HUES6 (cell line): ENCODE measurements around the gene SOX5.
A peak's percentile ranks its signal among the peaks of the same experiment; 100 is the strongest.

ENCODE experiments used
- H3K27ac ChIP-seq: 2 replicates; pipeline ENCODE4 v1.7.0; 2013; ENCODE audit warnings: low read depth, mild to moderate bottlenecking, low read length, inconsistent platforms
- H3K27me3 ChIP-seq: 2 replicates; pipeline ENCODE4 v1.6.1; 2013; ENCODE audit warnings: low read length; ENCODE audit not compliant: control insufficient read depth, insufficient read depth
- H3K36me3 ChIP-seq: 2 replicates; pipeline ENCODE4 v1.6.1; 2013; ENCODE audit warnings: low read length; ENCODE audit not compliant: control insufficient read depth, insufficient read depth
- H3K4me1 ChIP-seq: 2 replicates; pipeline ENCODE4 v1.6.1; 2013; ENCODE audit warnings: low read length; ENCODE audit not compliant: control insufficient read depth, insufficient read depth
- H3K4me3 ChIP-seq: 2 replicates; pipeline ENCODE4 v1.5.1; 2013; ENCODE audit warnings: low read depth, low read length
- H3K9ac ChIP-seq: one replicate; pipeline ENCODE4 v1.6.1; 2013; ENCODE audit warnings: mild to moderate bottlenecking, low read length
- H3K9me3 ChIP-seq: 2 replicates; pipeline ENCODE4 v1.6.1; 2013; ENCODE audit warnings: low read depth, low read length; ENCODE audit not compliant: control insufficient read depth, insufficient read depth

The SOX5 gene

GRCh38 chr12:23949348-23950209 lies at the start of gene SOX5:
TSS of gene SOX5 (minus strand) at chr12:23949670. CDS start at chr12:23949601, 69 bp downstream.
- Histone ChIP-seq H3K27ac (no peak within 1 kb of the TSS), H3K36me3 (no peaks in the 10 kb centered on the region), H3K9ac (peak within 1 kb of the TSS; percentile 60), H3K9me3 (no peaks in the 10 kb centered on the region), H3K27me3 (peaks cover 20% of the 10 kb centered on the region), H3K4me1 (peaks cover 9% of the 10 kb centered on the region; the same call in 1 of the 2 replicates), H3K4me3 (peak within 1 kb of the TSS; percentile 77)

- H3K4me3 ChIP-seq, result no peak overlapping the region
These were observed 37.6 kb upstream of the SOX5 start for GRCh38 chr12:23987046-23987445.

GRCh38 chr12:23980826-23981225 lies 31.4 kb upstream of the SOX5 start:
- Histone ChIP-seq H3K27ac (no peak overlapping the region), H3K9me3 (no peaks in the 10 kb centered on the region)

More at GRCh38 chr12:23987046-23987445, 37.6 kb upstream of the SOX5 start:
- Histone ChIP-seq H3K4me1 (no peaks in the 10 kb centered on the region), H3K27ac (no peak overlapping the region), H3K36me3 (no peaks in the 10 kb centered on the region), H3K9ac (no peak overlapping the region), H3K9me3 (no peaks in the 10 kb centered on the region), H3K27me3 (no peaks in the 10 kb centered on the region)

DNA sequence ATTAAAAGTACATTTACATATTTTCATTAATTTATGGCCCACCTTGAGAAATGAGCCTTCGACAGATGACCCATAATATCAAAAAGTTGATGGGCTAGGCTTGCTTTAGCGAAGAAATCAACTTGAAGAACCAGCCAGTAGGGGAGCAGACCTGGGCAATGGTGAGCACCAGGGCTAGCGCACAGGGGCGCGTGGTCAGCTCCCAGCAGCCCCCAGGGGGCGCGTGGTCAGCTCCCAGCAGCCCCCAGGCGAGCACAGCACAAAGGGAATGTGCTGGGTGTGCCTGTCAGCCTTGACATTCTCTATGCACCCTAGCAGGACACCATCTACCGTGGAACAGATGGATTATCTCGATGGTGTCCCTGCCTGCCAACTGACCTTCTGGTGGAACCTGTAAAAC lies 15.3 kb upstream of the SOX5 start:
- Histone ChIP-seq H3K9ac (no peak overlapping the region), H3K27me3 (no peaks in the 10 kb centered on the region), H3K27ac (no peak overlapping the region), H3K9me3 (peaks cover 3% of the 10 kb centered on the region; the same call in 1 of the 2 replicates), H3K4me3 (no peak overlapping the region), H3K36me3 (no peaks in the 10 kb centered on the region), H3K4me1 (no peaks in the 10 kb centered on the region)

More at GRCh38 chr12:23980826-23981225, 31.4 kb upstream of the SOX5 start:
- H3K27me3 ChIP-seq, result no peaks in the 10 kb centered on the region
- no peak overlapping the region for H3K9ac ChIP-seq
- no peaks in the 10 kb centered on the region for H3K36me3 ChIP-seq
- H3K4me1 ChIP-seq, result no peaks in the 10 kb centered on the region
- no peak overlapping the region for H3K4me3 ChIP-seq

DNA sequence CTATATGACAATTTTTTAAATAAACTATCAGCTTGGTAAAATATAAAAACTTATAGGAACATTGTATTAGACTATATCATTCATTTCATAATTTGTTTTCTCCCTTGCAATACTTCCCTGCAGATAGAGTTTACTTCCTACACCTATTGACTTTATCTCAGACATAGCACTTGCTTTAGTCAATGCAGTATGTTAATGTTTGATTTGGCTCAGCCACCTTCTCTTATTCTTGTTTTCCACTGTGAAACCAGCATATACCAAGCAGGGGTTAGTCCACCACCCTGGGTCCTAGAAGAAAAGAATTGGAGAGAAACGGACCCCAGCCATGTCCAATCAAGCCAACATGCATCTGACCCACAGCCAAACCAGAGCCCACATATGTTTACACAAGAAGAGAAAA lies 10.4 kb upstream of the SOX5 start:
- H3K4me3 ChIP-seq, result no peak overlapping the region
- H3K4me1 ChIP-seq, result no peaks in the 10 kb centered on the region
- H3K36me3 ChIP-seq, result no peaks in the 10 kb centered on the region
- no peak overlapping the region for H3K9ac ChIP-seq
- peaks cover 5% of the 10 kb centered on the region; the same call in 1 of the 2 replicates for H3K9me3 ChIP-seq
- H3K27ac ChIP-seq, result no peak overlapping the region
- no peaks in the 10 kb centered on the region for H3K27me3 ChIP-seq

DNA sequence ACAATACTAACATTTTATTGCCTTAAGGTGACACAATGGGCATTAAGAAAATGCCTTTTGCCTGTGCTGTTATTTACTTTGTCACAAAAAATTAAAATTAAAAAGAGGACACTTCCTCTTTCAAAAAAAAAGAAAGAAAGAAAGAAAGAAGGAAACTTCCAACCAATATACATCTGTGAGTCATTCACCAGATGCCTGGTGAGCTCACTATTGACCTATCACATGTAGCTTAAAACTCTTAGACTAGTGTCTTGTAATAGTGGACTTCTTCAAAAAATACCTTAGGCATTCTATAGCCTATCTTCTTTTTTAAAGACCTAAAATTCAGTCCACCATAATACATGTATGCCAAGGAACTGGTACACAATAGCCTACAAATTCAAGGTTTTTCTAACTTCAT lies 4.9 kb upstream of the SOX5 start:
- 0 out of 2 replicates have a peak, but pooled peaks cover 5% of the 10 kb centered on the region for H3K9me3 ChIP-seq

GRCh38 chr12:23952071-23952470 lies 2.6 kb upstream of the SOX5 start:
- no peak overlapping the region for H3K4me3 ChIP-seq

More for the DNA sequence above, 4.9 kb upstream of the SOX5 start:
- Histone ChIP-seq H3K4me3 (no peak overlapping the region), H3K36me3 (no peaks in the 10 kb centered on the region), H3K9ac (no peak overlapping the region), H3K4me1 (peaks cover 9% of the 10 kb centered on the region; the same call in 1 of the 2 replicates), H3K27ac (no peak overlapping the region), H3K27me3 (peaks cover 15% of the 10 kb centered on the region)

DNA sequence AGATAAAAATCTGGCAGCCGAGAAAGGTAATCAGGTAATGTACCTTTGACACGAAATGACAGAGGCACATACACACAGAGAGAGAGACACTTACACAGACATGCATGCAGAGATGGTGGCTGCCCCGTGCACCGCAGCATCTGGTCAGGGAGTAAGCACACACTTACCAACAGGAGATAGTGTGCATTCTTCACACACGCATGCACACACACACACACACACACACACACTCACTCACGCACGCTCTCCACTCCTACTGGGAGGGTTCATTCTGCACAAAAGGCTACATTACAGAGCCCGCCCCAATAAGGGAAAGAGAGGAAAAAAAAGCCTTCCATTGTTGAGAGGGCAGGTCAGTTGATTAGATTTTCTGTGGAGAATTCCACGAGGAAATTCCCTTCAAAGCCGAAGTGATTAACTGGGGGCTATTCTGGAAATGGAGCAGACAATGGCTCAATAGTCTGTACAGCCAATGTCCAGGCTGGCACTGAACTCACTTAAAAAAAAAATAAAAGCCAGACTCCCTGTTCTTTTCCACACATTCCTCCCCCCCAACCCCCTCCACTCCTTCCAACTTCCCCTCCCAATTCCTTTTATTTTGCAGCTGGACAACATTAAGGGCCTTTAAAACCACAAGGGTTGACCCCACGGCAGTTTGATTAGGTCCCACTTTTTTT lies 1.4 kb upstream of the SOX5 start:
- no peaks in the 10 kb centered on the region for H3K36me3 ChIP-seq
- H3K4me1 ChIP-seq, result peaks cover 9% of the 10 kb centered on the region; the same call in 1 of the 2 replicates
- H3K27ac ChIP-seq, result no peak overlapping the region
- H3K4me3 ChIP-seq, result peak overlapping the region; percentile 77
- no peaks in the 10 kb centered on the region for H3K9me3 ChIP-seq
- H3K27me3 ChIP-seq, result peaks cover 20% of the 10 kb centered on the region
- peak overlapping the region; percentile 60 for H3K9ac ChIP-seq

More at GRCh38 chr12:23952071-23952470, 2.6 kb upstream of the SOX5 start:
- Histone ChIP-seq H3K27me3 (peaks cover 20% of the 10 kb centered on the region), H3K27ac (no peak overlapping the region), H3K4me1 (peaks cover 9% of the 10 kb centered on the region; the same call in 1 of the 2 replicates), H3K9me3 (0 out of 2 replicates have a peak, but pooled peaks cover 5% of the 10 kb centered on the region), H3K36me3 (no peaks in the 10 kb centered on the region), H3K9ac (no peak overlapping the region)

- Histone ChIP-seq H3K36me3 (no peaks in the 10 kb centered on the region), H3K9me3 (no peaks in the 10 kb centered on the region), H3K4me1 (peaks cover 9% of the 10 kb centered on the region; the same call in 1 of the 2 replicates), H3K4me3 (peak overlapping the region; percentile 77), H3K27me3 (peaks cover 20% of the 10 kb centered on the region), H3K9ac (peak overlapping the region; percentile 60), H3K27ac (no peak overlapping the region)
These were observed 822 bp upstream of the SOX5 start for GRCh38 chr12:23950210-23950774.

GRCh38 chr12:23948291-23948690 lies 1.2 kb downstream of the SOX5 start:
- Histone ChIP-seq H3K36me3 (no peaks in the 10 kb centered on the region), H3K9ac (no peak overlapping the region), H3K27me3 (peaks cover 20% of the 10 kb centered on the region), H3K27ac (no peak overlapping the region), H3K9me3 (no peaks in the 10 kb centered on the region), H3K4me1 (peaks cover 9% of the 10 kb centered on the region), H3K4me3 (peak overlapping the region; percentile 77; the same call in 1 of the 2 replicates)
